GM18502 (cell line): ENCODE measurements around the gene BMPR1B.

Source experiments
- ATAC-seq: cut with Tn5 transposase; IDR thresholded peaks from one replicate; pipeline ENCODE4 v1.9.1; 2021; ENCODE audit warnings: mild to moderate bottlenecking; ENCODE audit not compliant: unreplicated experiment, poor library complexity

Gene BMPR1B

DNA sequence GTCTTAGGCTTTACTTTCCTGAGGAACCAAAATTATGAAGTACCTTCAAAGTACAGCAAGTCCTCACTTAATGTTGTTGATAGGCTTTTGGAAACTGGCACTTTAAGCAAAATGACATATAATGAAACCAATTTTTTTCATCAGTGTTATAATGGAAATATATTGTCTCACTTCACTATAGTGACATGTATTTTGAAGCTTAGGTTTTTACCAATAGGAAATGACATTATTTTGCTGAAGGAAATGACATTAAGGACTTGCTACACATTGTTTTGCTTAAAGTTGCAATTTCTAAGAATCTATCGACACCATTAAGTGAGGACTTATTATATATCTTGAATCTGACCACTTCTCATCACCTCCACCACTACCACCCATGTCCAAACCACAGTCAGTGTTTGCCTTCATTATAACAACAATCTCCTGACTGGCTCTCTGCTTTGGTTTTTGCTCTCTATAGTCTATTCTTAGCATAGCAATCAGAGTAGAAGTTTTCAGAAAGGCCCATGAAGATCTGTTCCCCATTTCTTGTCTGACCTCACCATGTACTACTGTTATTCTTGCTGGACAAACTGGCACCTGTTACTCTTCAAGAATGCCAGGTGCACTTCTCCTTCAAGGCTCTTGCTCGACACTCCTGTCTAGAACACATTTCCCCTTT lies 311.2 kb downstream of the BMPR1B start:
- no peak for ATAC-seq

DNA sequence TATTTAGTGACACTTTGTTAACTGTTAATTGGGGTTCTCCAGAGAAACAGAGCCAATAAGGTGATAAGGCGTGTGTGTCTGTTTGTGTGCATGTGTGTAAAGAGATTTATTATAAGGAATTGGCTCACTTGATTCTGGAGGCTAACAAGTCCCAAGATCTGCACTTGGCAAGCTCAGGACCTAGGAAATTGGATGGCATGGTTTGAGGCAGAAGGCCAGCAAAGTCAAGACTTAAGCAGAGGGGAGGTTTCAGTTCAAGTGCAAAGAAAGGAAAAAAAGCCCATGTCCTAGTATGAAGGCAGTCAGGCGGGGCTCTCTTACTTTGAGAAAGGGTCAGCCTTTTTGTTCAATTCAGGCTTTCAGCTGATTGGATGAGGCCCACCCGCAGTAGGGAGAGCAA lies 314.1 kb downstream of the BMPR1B start:
- no peak for ATAC-seq

DNA sequence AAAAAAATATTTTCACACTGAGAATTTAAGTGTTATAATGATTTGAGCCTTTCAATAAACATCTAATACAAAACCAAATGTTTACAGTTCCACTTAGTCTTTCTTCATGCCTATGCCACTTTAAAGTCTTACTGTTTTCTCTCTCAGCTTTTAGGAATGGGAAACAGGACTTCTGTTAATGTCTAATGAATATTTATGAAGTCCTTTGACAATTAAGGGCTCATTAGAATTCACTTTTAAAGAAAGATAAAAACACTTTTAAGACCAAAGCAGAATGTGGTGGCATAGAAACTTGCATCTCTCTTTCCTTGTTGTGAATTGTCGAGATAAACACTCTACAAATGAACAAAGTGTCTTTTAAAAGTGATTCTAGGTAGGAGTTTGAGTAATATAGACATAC lies 315.9 kb downstream of the BMPR1B start:
- ATAC-seq: no peak

DNA sequence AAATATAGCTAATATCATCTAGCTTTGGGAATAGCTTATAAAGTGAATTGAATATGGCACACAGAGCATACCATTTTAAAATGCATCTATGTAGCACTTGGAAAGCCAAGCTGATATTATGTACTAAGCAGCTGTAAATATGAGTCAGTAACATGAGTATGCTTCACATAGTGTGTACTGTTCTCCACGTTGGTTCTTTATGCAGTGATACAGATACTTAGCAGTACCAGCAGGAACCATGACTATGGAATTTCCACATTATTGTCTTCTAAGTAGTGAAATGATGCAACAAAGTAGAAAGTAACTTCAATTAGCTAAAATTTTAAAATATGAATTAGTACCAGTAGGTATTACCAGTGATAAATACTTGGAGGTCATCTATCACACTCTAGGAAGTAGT lies 320.1 kb downstream of the BMPR1B start:
- no peak for ATAC-seq

DNA sequence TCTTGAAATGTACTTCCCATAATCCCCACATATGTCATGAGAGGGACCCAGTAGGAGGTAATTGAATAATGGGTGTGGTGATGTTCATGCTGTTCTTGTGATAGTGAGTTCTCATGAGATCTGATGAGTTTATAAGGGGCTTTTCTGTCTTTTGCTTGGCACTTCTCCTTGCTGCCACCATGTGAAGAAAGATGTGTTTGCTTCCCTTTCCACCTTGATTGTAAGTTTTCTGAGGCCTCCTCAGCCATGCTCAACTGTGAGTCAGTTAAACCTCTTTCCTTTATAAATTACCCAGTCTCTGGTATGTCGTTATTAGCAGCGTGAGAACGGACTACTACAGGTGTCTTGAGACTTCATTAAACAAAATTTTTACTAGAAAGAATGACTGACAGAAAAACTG lies 323.2 kb downstream of the BMPR1B start:
- no peak for ATAC-seq

DNA sequence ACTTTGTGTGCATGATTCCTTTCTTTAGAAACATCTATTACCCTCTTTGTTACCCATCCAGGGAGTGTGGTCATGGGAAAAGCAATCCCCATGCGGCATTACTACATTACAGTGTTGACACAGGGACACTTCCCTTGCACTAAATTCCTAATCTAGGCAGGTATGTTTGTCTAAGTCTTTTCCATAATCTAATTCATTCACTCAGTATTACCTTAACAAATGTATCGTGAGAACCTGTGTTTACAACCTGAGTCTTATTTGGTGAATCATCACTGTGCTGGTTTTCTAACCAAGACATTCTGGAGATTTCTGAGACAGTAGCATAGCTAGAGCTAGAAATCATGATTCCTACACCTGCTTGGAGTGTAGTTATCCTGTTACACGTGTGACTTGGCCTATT lies 326.8 kb downstream of the BMPR1B start:
- no peak for ATAC-seq

DNA sequence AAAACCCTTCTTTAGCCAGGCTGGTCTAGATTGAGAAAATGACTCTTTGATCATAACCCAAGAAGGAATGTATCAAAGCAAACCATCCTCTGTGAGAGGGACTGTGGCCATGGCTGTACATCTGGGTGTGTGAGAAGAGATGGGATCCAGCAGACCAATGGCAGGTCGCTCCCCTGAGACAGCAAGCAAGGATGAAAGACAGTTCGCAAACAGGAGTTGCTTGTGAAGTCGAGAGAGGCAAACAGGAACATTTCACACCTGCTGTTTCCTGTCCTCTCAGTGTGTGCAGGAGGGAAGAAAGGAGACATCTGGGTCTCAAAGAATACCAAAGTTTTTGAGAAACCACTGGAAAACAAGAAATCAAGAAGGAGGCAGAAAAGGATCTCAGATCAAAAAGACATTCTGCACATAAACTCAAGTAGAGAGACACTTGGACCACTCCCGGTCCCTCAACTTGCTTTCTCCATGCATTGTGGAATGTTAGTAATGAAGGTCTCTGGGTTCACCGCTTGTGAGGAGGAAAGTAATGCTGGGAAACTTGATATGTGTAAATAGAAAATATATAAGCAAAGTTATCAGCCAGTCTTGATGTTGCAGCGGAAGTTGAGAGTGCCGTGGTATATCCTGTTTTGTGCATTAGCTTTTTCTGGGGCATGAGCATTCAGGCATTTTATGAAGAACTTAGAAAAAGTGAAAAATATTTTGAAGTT lies 327.5 kb downstream of the BMPR1B start:
- no peak for ATAC-seq

DNA sequence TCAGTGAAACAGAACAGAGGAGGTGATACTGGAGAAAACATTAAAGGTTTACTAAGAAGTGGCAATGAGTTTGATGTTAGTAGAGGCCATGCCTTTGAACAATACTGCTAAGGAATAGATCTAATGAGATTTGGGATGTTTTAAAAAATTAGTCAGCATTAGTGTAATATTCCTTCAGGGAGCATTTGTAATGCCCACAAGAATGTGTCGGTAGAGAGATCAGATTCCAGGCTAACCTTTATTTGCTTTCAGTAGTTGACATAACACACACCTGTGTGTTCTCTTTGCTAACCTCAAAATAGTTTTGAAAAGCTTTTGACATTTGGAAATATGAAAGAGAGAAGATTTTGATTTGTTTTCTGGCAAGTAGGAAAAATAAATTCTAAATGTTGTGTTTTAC lies 328.8 kb downstream of the BMPR1B start:
- ATAC-seq: no peak

DNA sequence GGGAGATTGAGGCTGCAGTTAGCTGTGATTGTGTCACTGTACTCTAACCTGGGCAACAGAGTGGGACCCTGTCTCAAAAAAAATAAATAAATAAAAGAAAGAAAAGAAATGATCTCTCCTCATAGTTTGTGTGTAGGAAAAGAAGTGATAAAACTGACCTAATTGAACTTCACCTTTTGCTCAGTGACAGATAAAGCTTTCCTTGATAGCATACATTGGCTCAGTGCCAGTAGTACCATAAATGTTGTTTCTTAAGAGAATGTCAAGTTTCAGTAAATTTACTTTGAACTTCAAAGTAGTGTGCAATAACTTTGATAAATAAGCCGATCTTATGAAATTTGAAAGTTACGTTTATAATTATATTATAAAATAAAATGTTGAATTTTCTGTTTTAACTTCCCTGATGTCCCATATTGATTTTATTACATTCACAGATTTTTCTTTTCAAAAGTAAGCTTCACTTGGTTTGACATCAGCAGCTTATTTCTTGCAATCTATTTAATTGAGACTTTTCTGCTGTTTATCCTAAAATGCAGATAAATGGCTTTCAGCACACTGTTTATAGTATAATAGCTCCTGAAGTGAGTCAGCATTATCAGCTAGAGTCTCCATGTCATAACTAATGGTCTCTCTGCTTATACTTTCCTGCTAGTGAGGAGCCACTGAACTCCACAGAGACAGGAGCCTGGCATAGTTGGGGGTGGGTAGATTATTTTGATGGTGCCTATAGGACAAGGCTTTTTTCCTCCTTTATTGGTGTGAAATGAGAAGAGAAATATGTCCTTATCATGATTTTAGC lies 330.1 kb downstream of the BMPR1B start:
- no peak for ATAC-seq

DNA sequence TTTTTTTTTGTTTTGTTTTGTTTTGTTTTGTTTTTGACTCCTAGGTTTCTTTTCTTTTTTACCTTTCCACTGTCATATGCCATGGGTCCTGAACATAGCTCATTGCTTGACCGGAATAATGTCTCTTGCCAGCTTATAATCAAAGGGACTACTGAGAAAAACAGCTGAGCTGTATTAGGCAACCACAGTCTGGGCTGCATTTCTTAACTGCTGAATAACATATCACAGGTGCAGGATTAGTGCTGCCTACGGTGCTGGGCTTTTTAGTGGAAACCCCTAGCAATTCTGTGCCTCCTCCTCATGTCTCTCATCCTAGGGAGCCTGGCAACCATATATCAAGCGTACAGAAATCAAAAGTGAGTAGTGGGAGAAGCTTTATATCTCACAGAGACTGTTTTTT lies 333.5 kb downstream of the BMPR1B start:
- ATAC-seq: no peak

DNA sequence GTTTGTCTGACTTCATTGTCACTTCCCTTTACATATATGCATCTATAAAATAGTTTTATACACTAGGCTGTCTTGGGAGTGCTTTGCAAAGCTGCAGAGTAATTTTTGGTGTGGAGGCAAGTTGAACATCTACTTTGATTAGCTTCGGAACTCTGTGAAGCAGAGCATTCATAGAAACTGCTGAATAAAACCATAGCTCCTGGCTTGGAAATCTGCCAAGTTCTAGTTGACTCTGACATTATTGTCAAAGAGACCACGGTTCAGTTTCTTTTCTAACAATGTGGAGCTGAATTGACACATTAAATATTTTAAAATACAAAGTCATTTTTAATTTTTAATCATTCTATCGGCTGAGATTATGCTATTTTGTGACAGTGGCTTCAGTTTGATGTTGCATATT lies 335.0 kb downstream of the BMPR1B start:
- ATAC-seq: no peak

DNA sequence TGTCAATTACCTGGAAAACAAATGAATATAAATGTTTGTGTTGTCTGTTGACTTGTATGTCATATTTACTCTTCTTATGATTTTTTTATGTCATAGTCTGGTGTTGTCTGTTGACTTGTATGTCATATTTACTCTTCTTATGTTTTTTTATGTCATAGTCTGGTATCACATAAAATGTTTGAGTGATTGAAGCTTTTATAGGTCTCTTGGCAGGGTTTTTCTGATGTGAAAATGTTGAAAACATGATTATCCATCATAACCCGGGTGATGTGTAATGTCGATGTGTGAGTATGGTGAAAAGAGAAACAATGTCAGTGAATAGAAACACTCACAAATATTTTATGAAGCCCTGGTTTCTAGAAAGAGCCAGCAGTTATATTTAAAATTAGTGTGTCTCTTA lies 335.7 kb downstream of the BMPR1B start:
- ATAC-seq: no peak

DNA sequence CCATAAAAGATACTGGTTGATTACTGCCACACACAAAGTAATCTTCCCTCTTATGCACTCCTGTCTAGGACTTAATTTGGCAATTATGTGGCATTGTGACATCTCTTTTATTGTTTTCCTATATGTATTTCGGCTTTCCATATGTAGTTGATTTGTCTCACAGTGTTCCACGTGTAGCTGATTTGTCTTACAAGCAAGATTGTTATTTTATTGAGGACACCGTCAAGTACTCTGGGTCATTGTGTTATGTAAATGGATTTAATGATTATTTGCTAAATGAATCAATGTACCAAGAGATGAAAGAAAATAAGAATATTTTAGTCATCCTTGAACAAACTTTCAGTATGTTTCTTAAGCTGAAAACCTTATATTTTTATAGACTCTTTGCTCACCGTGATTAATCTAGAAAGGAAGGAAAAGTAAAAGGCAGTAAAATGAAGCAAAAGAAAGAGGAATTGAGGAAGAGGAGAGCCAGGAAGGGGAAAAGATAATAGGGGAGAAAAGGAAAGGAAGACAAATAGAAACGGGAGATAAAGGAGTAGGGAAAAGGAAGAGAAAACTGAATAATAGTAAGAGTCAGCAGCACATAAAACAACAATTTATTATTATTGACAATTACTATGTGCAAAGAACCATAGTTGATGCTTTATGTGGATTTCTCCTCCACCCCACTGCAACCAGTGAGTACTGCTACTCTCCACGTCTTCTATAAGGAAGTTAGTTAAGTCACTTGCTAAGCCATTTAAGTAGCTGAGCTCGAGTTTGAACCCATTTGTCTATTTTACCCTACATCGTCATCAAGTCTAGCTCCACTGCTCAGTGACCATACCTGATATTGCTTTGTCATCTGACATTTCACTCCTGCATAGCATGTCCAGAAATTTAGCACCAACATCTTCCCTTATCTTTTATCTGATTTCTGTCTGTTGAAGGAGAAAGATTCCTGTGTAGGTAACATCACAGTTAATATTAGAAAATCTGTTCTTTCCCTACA lies 336.5 kb downstream of the BMPR1B start:
- no peak for ATAC-seq

DNA sequence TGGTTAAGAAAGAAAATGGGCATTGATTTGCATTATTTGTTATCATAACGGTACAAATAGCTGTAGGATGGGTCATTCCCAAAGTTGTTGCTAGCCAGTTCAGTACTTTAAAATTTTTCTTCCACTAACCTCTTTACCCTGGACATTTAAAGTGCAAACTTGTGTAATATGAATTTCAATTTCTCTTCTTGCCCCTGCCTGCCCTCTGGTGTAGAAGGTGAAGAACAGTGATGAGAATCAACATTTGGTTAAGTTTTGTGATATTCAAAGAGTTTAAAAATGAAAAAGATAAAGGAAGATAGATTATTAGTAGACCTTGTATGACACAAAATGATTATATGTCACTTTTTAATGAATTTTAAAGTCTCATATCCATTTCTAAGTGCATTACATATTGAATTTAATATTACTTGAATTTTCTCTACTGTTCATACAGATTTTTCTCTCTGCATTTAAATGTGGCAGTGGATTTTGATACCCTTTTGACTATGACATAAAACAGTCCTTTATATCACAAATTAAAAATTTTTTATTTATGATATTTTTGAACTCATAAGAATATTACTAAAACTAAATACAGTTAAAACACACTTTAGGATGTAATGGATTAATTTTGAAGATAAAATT lies 337.7 kb downstream of the BMPR1B start:
- no peak for ATAC-seq

DNA sequence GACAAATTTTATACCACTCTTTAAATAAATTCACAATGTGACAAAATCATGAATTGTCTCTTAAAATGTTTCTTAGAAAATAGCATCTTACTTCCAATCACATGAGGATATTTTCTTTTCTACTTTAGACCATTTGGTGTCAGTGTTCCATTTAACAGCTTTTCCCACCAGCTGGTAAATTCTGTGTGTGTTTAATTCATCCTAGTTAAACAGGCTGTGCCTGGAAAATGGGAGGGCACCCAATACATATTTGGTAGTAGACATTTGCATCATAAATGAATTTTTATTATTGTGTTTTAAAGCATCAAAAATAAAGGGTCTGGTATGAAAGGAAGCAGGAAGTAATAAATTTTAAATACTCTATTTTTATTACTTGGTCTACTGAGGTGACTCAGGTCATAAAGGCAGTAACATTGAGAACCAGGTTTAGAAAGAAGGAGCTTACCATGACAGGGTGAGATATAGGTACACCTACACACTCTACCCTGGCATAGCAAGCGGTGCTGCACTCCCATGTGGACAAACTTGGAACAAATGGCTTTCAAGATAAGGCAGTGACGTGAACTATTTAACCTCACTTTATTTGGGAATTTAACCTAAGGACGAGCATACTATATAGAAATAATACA lies 344.5 kb downstream of the BMPR1B start:
- no peak for ATAC-seq

DNA sequence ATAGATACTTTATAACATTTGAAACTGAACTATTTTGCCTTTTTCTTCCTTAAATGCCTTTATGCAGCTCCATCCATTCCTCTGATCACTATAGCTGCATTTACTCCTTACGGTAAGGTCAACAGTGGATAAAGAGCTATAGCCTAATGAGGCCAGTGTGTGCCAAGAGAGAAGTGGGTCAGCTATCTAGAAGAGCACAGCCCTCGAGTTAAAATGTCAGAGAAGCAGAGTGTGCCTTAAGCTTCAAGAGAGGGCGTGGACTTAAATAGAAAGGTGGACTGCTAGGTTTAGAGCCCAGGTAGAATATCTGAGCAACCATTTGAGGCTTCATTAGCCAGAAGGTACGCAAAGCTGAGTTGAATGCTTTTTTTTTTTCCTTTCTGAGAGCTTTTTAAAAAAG lies 347.4 kb downstream of the BMPR1B start:
- ATAC-seq: no peak

DNA sequence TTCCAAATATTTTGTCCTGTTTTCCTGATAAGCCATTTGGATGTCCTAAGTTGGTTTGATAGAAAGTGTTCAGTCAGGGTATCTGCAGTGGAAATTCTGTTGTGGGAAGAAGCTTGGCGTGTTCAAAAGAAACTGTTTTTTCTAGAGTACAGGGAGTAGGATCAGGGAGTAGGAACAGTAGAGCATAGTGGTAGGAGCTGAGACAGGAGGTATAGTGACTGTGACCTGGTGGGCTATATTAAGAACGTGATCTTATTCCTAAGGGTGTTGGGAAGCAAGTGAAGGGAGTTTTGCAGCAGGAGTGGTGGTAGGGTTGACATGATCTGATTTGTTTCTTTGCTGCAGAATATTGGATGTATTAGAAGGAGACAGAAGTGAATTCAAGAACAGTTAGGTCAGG lies 348.2 kb downstream of the BMPR1B start:
- no peak for ATAC-seq

DNA sequence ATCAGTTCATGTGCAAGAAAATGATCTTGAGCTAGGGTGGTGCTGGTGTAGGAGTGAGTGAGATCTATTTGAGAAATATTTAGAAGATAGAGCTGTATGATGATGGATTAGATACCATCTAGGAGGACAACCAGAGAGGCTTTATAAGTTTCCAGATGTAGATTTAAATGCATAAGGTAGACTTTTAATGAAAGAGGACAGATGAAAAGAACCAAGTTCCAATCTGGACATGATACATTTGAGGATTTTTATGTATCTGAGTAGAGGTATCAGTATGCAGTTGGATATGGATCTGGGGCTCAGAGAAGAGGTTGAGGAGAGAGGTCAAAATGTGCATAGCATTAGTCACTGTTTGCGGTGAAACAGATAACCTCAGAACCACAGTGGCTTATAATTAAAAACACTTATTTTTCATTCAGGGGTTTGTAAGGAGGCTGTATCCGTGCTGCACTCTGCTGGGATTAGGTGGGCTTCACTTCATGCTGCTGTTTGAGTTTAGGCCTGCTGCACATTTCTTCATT lies 348.7 kb downstream of the BMPR1B start:
- no peak for ATAC-seq

DNA sequence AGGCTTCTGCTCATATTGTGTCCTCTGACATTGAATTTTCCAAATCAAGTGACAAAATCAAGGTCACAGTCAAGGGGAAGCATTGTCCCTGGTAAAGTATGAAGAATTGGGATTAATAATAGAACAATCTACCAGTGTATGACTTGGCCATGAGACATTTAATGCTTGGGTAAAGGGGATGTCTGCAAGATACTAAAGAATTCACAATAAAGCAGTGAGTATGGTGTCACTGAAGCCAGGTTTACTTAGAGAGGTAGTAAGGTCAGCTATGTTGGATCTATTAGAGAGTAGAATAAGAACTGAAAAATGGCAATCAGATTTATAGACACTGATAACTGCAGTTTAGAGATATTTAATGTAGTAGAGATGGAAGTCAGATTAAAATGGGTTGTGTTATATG lies 349.2 kb downstream of the BMPR1B start:
- ATAC-seq: no peak
